ENCODE measurements around the gene TENM3.
"Not testable (repeated sequence)": the region's sequence is repeated elsewhere in the genome, so short reads cannot be mapped to it uniquely, and the experiment has no call there.

Gene TENM3

DNA sequence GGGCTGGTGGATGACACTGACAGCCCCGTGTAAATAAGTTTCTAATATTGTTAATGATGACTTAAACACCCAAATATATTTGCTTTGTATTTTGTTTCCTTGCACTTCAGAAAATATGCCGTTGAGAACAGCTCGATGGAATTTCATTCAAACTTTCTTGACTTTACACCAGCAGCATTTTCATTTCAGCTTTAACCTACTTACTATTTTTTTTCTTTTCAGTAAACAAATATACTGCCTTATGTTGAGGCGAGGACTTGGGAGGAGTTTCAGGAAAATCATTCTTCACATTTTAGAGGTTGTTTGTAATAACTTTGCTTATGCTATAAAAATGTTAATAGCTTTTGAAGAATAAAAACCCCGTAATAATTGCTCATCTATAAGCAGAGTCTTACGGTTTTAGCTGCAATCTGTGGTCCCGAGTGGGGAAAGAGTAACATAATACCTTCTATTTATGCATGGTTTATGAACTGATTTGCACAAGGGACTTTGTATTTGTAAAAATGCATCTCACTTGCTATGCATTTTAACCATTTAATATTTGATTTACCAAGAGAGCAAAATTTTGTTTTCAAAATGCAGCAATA is 14.1 kb upstream of the TENM3 start:
- no peak for DNase-seq

DNA sequence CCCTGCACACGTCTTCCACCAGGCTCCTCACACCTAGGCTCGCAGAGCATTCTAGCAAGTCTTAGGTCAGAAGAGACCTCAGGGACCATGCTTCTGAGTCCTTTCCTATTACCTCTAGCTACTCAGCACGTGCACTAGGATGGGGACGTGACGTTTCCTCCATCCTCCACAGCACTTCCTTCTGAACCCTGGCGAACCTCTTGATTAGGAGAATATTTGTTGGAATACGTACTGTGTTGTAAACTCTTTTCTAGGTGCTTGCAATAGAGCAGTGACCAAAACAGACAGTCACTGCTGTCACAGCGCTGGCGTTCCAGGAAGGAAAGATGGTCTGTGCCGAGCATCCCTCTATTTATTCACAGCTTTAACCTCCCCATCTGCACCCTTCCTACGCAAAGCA is 12.9 kb upstream of the TENM3 start:
- DNase-seq = no peak

DNA sequence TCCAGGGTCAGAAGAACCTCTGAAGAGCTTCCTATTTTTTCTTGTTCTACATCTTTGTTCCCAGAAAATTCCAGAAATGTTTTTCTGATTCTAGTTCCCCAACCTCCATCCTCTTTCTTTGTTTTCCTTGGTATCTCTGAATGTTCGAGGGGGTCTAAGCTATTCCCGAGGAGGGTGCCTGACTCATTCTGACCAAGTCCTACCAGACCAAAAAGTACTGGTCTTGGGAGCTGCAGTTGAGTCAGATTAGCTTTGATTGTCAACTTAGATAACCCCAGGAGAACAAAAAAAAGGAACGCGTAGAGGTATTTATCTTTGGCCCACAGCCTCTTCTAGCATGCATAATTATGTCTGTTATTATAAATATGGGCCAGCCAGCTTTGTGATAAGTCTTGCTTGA is 12.1 kb upstream of the TENM3 start:
- DNase-seq = no peak

DNA sequence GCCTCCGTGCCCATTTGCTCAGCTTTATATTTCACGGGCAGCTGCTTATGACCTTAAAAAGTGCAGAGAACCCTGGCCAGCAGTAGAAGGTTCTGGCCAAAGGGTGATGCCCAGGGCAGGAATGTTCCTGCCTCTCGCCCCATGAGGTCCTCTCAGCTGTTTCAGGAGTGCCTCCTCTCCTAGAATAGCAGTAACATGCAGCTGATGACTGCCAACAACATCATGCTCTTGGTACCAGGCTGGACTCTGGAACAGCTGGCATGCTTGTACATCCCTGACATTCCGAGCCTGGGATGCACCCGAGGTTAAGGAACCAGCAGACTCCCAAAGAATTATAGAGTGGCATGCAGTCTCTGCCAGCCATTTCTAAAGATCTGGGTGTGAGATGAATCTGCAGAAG is 11.7 kb upstream of the TENM3 start:
- no peak for DNase-seq

DNA sequence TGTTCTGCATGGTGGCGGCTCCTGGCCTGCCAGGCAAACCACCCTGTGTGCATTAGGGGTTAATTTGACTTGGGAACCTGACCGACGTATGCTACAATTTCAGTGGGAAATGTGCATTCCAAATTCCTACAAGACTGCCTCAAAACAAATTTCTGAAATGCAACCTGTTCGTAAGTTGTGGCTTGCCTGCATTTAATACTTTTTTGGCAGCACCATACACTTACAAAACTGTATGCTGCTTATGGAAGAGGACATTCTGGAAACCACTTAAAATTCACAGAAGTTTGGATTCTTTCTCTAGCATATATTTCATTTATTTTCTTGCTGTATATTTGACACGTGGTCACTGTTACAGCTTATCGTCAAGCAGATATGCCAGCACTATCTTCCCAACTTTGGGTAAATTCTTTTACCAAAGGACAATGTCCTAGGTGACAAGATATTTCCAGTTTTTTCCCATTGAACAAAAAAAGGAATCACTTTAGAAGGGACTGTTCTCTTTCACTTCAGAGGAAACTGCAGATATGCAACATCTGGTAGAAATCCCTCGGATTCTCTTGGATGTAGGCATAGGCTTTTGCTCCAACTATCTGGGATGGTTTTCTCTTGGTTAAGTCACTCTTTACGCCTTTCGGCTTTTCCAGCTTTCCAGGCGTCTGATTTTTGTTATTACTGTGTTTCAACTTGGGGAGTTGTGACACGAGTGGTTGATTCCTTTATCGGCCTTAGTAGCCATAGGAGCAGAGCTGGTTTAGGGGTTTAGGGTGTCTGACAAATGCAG is 9.7 kb upstream of the TENM3 start:
- no peak for DNase-seq

DNA sequence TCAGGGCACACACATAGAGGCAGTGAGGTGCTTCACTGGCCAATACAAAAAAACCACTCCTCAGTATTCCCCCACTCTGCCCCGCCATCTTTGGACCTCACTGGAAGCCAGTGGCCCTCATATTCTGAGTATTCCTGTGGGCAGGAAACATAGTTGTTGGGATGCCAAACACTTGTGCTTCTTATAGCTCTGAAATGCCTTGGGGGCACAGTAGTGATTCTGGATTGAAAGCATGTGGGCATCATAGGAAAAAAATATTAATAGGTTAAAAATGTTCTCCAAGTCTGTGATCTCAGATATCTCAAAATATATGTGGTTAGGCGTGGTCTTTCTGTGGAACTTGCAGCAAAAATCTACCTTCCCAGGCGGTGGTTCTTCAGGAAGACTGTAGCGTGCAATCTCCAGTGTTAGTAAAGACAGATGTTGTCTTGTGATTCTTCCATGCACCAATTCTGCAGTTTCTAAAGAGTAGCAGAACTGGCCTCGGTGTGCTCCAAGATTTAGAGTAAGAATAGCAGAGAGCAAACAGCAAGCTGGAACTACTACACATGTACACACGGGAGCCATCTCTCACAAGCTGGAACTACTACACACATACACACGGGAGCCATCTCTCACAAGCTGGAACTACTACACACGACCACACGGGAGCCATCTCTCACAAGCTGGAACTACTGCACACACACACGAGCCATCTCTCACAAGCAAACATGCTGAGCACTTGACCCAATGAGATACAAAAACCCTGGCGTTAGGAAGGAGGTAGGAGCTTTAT is 8.0 kb upstream of the TENM3 start:
- DNase-seq = no peak

DNA sequence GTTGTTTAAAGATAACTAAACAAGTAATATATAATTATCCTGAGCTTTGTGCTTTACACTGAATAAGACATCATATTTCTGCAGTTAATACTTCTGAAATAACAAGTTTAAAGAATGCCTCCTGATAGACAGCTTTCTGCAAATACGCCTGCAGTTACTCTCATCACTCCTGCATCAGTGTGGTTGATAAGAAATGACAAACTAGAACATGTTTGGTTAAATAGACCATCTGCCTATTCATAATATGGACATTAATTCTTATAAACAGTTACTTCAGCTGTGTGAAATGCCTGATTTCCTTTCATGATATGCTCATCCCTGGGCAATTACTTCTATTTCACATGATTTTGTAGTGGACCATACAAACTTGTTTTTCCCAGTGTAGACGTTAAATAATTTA is 7.0 kb upstream of the TENM3 start:
- no peak for DNase-seq

DNA sequence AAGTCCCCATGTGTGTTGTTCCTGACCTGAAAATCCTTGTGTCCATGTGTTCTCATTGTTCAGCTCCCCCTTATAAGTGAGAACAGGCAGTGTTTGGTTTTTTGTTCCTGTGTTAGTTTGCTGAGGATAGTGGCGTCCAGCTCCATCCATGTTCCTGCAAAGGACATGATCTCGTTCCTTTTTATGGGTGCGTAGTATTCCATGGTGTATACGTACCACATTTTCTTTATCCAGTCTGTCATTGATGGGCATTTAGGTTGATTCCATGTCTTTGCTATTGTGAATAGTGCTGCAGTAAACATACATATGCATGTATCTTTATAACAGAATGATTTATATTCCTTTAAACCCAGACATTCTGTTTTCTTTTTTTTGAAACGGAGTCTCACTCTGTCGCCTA is 6.2 kb upstream of the TENM3 start:
- not testable (repeated sequence) for DNase-seq

DNA sequence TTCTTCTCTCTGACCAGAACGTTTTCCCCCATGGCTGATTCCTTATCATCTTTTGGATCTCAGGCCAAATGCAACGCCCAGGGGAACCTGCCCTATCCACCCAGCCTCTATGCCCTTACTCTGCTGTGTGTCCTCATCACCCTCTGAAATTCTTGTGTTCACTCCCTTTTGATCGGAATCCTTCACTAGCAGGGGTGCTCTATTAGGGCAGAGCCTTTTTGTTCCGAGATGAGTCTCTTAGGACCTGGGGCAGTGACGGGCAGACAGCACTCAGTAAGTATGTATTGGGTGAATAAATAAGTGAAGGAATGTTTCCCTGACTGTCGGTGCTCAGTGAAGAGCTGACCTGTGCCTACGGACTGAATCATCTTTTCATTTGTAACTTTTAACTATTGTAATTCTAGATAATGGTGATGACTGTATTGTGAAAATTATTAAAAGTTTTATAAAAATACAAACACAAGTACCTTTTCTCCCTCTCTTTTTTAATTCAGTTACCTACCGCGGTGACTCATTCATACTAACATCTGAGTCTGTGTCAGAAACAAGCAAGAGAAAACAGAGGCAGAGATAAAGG is 4.8 kb upstream of the TENM3 start:
- no peak for DNase-seq

DNA sequence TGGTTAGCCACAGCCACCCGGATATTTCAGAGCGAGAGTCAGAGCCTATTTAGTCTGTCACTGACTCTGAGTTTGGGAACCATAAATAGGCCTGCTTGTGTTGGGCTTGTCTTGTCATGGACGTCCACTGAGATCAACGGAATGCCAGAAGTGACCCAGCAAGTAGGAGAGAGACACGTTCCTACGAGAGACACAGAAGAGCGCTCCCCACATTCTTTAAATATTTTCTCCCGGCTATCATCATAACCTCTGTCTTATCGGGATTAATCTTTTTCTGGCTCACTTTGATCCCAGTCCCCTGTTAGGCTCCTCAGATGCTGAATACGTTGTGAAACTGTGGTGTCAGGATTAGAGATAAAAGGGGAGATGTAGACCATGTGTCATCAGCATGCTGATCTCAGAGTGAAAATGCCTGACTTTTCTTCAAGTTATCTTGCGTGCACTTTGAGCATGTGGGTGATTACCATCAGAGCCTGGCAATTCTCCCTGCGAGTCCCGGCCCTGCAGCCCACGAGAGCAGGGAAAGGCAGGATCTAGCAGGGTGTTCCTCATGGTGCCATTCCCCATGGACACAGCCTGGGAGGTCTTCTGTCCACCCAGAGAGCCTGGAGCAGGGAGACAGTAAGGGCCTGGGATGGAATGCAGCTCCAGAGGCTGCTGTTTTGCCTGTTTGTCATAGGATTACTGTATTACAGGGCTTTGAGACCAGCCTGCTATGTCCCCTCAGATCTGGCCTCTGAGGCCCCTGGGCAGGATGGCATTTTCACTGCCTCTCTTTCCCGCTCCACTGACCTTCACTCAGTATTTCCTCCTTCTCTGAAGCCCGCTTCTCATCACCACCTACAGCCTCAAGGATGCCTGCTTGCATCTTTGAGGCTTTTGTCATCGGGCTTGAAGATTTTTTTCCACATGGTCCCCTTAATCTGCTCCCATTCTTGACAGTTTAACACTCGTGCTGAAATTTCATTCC is 2.8 kb upstream of the TENM3 start:
- DNase-seq = no peak

DNA sequence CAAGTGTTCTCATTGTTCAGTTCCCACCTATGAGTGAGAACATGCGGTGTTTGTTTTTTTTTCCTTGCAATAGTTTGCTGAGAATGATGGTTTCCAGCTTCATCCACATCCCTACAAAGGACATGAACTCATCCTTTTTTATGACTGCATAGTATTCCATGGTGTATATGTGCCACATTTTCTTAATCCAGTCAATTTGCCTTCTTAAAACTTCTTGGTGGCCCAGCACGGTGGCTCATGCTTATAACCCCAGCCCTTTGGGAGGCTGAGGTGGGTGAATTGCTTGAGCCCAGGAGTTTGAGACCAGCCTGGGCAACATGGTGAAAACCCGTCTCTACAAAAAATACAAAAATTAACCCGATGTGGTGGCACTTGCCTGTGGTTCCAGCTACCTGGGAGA is 942 bp upstream of the TENM3 start:
- not testable (repeated sequence) for DNase-seq

DNA sequence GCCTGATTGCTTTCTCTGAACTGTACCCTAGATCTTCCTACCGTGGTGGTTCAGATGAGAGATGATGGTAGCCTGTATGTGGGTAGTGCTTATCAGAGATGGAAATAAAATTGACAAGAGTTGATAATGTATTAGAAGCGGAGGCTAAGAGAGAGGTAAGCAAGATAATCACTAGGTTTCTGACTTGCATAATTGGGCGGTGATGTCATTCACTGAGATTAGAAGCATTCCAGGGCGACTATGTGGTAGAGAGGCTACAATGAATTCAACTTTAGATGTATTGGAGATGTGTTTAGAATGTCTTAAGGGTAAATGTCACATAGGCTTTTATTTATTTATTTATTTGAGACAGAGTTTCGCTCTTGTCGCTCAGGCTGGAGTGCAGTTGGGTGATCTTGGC is 415 bp upstream of the TENM3 start:
- no peak for DNase-seq

DNA sequence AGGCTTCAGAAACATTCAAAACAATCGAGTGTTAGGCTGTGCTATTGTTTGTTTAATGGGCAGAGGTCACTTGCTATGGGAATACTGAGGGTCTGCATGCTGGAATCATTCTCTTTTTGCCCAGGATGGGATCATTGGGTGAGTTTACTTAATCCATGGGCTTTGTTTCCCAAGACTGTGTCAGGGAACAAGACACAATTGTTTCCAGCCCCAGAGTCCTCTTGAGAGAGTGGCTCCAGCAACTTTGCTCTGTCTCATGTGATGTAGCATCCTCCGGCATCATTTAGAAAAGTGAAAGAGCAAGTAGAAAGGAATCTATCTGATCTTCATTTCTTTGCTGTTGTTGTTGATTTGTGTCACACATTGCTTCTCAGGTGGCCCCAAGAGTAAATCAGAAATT is 1.8 kb downstream of the TENM3 start:
- no peak for DNase-seq

DNA sequence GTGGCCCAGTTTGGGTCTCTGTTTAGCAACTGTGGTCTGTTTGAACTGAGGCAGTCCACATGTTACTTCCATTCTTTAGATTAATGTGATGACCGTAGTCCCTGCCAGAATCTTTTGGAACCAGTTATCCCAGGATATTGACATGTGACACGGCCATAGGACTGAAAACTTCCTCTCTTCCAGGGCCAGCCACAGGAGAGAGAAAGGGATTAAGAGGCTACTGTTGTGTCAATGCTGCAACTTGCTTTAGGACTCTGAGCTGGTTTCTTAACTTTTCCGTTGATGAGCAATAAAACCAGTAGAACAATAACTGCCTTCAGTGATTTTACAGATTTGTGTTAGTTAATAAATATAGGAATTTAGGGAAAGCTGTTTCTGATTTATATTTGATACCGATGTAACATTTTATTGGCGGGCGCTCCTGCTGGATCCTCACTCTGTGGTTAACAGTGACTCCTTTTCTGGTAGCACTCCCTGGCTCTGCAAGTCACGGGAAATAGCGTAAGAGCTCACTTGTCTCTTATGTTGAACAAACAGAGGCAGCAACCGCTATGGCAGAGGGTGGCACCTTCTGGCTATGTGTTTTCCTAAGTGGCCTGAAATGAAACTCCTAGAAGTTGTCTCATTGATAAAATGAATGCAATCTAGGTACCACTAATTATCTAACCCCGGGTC is 2.5 kb downstream of the TENM3 start:
- no peak for DNase-seq

DNA sequence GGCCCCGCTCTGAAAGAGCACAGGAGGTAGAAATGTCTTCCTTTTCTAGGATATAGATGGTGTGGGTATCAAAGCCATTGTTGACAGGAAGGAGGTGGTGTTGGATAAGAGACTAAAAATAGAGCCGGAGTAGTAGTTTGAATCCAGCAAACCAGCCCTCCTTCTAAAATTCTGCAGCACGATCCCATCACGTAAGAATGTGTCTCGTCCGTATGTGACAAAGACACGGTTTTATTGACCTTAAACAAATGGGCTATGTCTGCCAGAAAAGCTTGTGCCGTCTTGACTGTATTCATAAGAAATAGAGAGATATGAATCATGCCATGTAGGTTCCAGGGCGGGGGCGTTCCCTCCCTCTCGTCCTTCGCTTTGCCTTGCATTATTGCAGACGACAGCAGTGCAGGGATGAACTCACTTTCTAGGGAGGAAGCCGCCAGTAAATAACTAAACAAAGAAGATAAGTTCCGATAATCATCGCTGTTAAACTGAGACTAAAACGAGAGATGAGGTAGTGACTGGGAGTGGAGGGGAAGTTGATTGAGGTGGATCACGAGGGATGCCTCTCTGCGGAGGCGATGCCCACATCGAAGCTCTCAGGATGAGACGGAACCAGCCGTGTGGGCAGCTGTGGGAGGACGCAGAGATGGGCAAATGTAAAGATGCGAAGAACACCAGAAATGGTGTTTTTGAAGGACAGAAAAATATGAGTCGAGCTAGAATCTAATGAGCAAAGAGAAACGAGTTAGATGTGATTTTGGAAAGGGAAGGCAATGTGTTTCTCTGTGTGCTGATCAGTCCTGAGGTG is 3.4 kb downstream of the TENM3 start:
- DNase-seq = no peak

DNA sequence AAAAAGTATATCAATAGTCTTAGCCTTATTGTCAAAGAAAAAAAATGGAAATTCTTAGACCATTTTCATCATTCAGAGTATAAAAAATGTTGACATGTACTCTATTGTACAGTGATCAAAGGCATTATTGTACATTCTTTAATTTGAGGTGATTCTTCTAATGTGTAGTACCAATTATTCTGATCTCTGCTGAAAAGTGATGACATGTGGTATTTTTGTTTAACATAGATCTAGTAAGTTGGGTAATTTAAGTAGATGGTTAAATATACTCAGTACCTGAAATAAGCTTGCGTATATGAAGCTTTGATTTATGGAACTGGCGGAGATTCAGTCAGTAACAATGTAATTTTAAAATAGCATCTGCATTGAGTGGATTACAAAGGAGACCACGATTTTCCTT is 5.1 kb downstream of the TENM3 start:
- no peak for DNase-seq

DNA sequence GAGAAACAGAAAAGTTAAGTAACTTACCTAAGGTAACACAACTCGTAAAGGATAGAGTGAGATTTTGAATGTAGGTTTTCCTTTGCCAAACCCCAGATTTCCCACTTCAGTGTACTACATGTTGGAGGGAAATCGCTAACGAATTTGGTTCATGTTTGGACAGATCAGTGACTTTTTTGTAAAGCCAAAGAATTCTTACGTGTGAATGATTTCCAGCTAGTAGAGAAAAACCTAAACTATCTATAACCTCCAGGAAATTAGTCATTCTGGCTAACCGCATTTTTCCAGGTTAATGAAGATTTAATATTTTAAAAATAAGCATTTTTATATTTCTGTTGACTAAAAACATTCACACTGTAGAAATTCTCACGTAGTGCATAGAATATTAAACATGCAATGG is 7.2 kb downstream of the TENM3 start:
- no peak for DNase-seq

DNA sequence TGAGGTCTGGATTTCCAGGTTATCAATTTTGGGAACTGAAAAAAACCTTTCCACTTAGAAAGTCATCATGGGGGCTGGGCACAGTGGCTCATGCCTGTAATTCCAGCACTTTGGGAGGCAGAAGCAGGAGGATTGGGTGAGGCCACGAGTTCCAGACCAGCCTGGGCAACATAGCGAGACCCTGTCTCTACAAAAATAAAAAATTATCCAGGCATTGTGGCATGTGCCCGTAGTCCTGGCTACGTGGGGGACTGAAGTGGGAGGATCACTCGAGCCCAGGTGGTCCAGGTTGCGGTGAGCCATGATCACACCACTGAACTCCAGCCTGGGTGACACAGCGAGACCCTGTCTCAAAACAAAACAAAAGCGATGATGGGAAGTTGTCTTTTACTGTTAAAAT is 7.9 kb downstream of the TENM3 start:
- DNase-seq = no peak

DNA sequence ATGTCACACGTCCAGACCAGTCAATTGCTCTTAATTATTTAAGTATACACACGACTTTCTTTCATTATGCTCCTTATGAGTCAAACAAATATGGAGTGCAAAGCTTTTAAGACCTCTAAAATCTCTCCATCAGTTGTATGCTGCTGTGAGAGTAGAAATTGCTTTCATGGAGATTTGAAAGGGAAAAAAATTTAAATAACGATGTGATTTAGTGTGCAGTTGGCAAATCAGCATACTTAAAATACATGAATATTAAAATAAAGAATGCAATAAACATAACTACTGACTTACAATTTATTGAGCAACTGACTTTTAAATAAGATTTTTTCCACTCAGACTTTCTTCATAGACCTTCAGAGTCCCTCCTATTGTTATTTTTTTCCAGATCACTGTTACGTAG is 9.0 kb downstream of the TENM3 start:
- no peak for DNase-seq

DNA sequence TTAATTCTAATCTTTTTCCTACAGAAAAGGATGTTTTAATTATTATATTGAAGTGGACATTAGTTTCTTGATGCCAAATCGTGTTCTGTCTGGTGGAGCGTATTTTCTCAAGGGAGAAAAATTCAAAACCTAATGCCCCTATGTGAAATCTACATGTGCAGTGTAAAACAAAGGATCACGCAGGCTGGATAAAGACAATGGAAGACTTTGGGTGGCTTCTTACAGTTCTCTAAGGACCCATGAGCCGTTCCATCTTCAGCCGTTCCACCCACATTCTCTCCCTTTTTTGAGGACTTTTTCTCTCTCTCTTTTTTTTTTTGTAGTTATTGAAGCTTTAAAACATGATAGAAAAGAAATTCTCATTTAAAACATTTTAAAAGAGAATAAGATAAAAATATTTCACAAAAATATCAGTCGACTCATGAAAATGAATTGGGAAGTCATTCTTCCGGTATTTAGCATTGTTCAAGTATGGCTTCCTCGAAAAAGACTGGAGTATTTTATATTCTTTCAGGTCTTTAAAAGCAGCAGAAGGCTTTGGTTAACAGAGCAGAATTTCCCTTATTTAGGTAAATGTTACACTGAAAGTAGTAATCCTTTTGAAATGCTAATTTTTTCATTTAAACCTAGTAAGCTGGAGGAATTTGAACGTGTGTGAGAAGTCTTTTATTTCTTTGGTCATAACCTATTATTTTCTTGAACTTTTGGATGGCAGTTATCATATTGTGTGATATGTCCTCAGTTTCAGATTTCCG is 11.0 kb downstream of the TENM3 start:
- DNase-seq = no peak

All from activated CD4-positive, alpha-beta T cell treated with anti-CD3 and anti-CD28 coated beads, Interleukin-2, amount 50 U/mL, for 16 hours (primary cell).